Peyer's patch (tissue), 4 donors: ENCODE results near the gene AGAP1.

ENCODE experiments used
- CTCF ChIP-seq, 6 experiments: fragments of 450-650 bp in 4 of 6; fragments of 200-600 bp in 2 of 6; sonication (generic) in 1 of 6; IDR thresholded peaks; one replicate each; pipeline ENCODE4 v1.5.1; 2017 to 2019; ENCODE audit warnings: antibody characterized with exemption in 6 of 6, mild to moderate bottlenecking in 3 of 6, moderate library complexity in 1 of 6
- POLR2A ChIP-seq, 2 donors: fragments of 450-650 bp; IDR thresholded peaks; one replicate each; pipeline ENCODE4 v1.5.1; 2017; ENCODE audit warnings: antibody characterized with exemption in 2 of 2, mild to moderate bottlenecking in 2 of 2, moderate library complexity in 2 of 2

DNA sequence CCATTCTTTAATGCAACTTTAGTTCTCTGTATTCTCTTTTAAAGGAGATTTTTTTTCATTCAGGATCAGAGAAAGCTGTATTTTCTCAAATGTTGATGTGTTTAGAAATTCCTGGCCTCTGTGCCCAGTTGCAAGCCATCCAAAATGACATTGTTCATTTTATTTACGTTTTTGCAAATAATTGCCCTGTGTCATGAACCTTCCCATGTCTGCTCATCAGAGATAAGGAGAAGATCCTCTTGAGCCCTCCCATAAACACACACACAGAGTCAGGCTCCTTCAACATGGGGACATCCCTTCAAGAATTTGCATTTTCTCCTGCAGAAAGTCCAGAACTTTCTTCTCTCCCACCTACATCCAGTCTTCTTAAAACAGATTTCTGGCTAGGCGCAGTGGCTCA lies 415.5 kb downstream of the AGAP1 start:
- TF ChIP-seq CTCF (IDR thresholded peaks at IDR 0.05) (no peak), POLR2A (IDR thresholded peaks at IDR 0.05) (no peak)
